ENCODE measurements around the gene PAAF1.
A peak's percentile ranks its signal among the peaks of the same experiment; 100 is the strongest.

The PAAF1 gene

DNA sequence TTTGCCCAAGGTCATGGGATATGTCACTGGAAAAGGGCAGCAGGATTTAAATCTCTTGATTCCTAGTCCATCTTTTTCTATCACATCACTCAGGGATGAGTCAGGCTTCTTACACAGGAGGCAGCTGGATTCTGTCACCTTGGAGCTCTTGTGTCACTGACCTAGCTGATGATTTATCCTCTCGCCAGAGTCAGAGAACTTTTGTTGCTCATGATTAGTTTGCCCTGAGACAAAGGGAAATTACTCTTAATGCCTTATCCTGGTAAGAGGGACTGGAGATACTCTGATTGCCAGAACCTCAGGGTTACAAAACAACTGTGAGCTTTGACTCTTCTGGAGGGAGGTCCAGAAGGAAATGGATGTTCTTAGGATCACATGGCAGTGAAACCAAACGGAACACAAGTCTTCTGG, 10.2 kb upstream of the PAAF1 start:
- DNase-seq (ENCODE audit: extremely low read depth, low read depth): peak; percentile 76

DNA sequence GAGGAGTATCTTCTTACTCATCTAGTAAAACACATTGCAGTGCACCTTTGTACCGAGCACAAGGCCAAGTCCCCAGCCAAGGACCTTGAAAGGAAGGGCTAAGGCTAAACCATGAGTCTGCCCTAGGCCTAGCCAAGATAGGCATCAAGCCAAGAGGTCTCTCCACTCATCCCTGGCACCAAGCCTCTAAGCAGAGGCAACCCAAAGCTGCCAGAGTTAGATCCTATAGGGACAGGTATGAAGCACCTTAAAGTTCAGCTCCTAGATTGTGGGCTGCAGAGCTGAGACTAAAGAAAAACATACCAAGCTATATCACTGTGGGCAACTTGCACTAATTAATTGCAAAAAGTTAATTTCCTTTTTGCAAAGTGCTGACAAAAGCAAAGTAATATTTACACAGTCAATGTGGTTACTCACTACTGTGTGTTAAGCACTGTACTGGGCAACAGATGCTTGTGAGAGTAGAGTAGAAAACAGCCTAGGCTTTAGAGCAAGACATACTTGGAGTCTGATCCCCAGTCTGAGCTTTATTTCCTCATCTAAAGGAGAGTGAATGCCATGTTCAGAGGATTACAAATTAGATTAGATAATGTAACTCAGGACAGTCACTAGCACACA, 7.4 kb upstream of the PAAF1 start:
- TF ChIP-seq, protein P1, sequence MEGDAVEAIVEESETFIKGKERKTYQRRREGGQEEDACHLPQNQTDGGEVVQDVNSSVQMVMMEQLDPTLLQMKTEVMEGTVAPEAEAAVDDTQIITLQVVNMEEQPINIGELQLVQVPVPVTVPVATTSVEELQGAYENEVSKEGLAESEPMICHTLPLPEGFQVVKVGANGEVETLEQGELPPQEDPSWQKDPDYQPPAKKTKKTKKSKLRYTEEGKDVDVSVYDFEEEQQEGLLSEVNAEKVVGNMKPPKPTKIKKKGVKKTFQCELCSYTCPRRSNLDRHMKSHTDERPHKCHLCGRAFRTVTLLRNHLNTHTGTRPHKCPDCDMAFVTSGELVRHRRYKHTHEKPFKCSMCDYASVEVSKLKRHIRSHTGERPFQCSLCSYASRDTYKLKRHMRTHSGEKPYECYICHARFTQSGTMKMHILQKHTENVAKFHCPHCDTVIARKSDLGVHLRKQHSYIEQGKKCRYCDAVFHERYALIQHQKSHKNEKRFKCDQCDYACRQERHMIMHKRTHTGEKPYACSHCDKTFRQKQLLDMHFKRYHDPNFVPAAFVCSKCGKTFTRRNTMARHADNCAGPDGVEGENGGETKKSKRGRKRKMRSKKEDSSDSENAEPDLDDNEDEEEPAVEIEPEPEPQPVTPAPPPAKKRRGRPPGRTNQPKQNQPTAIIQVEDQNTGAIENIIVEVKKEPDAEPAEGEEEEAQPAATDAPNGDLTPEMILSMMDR (IDR thresholded peaks at IDR 0.05; ENCODE audit: low read depth, low read length, missing control alignments): no peak
- no peak for DNase-seq (ENCODE audit: extremely low read depth, low read depth)
- H3K4me3 ChIP-seq (replicated peaks; ENCODE audit: low read depth, low read length): no peak overlapping the region

More for the DNA sequence above, 10.2 kb upstream of the PAAF1 start:
- TF ChIP-seq, protein P1 (IDR thresholded peaks at IDR 0.05; ENCODE audit: low read depth, low read length, missing control alignments): no peak
- no peak overlapping the region for H3K4me3 ChIP-seq (replicated peaks; ENCODE audit: low read depth, low read length)

DNA sequence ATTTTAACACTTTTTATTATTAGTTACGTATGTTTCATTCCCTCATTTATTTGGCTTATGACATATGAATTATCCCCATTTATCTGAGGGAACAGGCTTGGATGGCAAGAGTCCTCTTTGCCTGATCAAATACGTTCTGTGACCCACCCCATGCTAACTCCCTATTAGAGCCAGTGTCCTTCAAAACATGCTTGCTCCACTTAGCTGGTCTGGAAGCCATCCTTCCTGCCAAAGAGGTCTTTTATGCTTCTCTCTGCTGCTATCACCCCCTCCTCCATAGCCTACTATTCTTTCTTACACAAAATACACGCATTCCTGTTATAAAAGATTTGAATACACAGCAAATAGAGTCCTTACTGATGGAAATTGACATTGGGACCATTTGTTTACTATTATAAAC, 6.5 kb upstream of the PAAF1 start:
- no peak overlapping the region for H3K4me3 ChIP-seq (replicated peaks; ENCODE audit: low read depth, low read length)
- TF ChIP-seq, protein P1 (IDR thresholded peaks at IDR 0.05; ENCODE audit: low read depth, low read length, missing control alignments): no peak
- no peak for DNase-seq (ENCODE audit: extremely low read depth, low read depth)

DNA sequence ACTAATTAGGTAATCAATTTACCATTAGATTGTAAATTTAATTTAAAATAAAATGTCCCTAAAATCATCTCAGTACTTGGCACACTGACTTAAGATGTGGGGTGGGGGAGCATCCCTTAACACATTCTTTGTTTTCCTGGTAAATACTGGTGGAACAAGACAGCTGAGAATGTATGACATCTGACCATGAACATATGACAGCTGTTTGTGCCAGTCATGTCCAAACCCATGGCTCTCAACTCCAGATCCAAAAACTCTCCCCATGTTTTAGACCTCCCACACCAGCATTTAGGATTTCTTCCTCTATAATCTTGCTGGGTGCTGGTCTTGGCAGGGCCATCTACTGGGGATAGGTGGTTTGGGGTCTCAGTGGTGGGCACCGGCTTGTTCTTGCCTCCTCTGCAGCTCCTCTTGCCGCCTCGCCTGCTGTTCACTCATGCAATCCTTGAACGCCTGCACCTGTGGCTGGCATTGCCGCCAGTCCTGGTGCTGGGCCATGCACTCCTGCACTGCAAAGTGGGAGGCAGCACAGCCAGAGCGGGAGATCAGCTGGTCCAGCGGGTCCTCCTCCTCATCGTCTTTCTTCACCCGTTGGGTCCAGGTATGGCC, 3.9 kb upstream of the PAAF1 start:
- no peak overlapping the region for H3K4me3 ChIP-seq (replicated peaks; ENCODE audit: low read depth, low read length)
- no peak for DNase-seq (ENCODE audit: extremely low read depth, low read depth)
- TF ChIP-seq, protein P1 (IDR thresholded peaks at IDR 0.05; ENCODE audit: low read depth, low read length, missing control alignments): no peak

DNA sequence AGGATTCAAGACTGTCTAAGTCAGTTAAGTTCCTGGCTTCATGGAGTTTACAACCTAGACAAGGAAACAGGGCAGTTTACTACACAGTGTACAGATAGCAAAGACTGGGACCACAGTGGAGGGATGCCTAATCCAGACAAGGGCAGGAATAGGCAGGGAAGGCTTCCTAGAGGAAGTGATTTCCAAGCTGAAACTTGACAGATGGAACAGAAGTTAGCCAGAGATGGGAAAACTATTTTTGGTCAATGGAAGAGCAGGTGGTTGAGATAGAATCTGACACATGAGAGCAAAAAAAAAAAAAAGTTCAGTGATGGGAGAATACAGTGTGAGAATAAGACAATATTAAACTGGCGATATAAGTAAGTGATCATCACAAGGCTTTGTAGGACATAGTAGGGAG, 1.4 kb upstream of the PAAF1 start:
- TF ChIP-seq, protein P1 (IDR thresholded peaks at IDR 0.05; ENCODE audit: low read depth, low read length, missing control alignments): no peak
- H3K4me3 ChIP-seq (replicated peaks; ENCODE audit: low read depth, low read length): peak overlapping the region; percentile 78
- DNase-seq (ENCODE audit: extremely low read depth, low read depth): no peak

DNA sequence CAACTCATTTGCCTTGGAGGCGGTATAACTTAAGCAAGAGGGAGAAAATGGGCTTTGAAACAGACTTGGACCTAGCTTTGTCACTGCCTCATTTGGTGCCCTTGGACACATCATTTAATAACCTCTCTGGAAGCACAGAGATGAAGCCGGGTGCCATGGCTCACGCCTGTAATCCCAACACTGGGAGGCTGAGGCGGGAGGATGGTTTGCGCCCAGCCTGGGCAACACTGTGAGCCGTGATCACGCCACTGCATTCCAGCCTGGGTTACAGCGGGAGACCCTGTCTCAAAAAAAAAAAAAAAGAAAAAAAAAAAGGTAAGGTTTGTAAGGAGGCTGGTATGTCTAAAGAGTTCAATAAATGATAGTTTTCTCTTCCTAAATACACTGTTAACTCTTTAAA, 959 bp upstream of the PAAF1 start:
- DNase-seq (ENCODE audit: extremely low read depth, low read depth): no peak
- TF ChIP-seq, protein P1 (IDR thresholded peaks at IDR 0.05; ENCODE audit: low read depth, low read length, missing control alignments): no peak
- peak overlapping the region; percentile 78 for H3K4me3 ChIP-seq (replicated peaks; ENCODE audit: low read depth, low read length)
